ENCODE measurements around the gene PRPF6. TPM values are rescaled to one million over a fixed set of nuclear protein-coding genes. Genes with fewer than 3 reads are reported as not detected.
A peak's percentile ranks its signal among the peaks of the same experiment; 100 is the strongest.

The PRPF6 gene
- total RNA-seq, 1 donor = 116 TPM

GRCh38 chr20:64047046-64047389 lies 66.1 kb downstream of the PRPF6 start:
- no peak for DNase-seq (ENCODE audit: low read depth in 2 of 3, low spot score in 2 of 3)

GRCh38 chr20:64047968-64048401 lies 67.1 kb downstream of the PRPF6 start:
- DNase-seq (ENCODE audit: low read depth in 2 of 3, low spot score in 2 of 3) = no peak

DNA sequence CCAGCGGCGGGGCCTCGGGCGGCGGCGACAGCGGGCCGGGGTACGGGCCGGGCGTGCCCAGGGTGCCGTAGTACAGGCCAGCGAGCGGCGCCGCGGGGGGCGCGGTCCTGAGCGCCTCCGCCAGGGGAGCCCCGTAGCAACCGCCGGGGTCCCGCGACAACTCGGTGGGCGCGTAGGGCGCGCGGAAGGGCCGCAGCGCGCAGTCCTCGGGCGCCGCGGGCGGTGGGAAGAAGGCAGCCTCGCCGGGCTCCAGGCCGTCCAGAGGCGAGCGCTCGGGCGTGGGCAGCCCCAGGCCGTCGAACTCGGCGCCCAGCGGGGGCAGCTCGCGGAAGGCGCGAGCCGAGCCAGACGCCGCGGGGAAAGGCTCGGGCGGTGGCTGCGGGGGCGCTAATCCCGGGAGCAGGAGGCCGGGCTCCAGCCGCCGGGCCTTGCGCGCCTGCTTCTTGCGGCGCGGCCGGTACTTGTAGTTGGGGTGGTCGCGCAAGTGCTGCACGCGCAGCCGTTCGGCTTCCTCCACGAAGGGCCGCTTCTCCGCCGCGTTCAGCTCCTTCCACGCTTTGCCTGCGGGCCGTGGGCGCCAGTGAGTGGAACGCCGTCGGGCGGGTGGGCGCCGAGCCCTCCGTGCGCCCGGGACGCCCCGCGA lies 67.6 kb downstream of the PRPF6 start:
- DNase-seq (ENCODE audit: low read depth in 2 of 3, low spot score in 2 of 3) = no peak

DNA sequence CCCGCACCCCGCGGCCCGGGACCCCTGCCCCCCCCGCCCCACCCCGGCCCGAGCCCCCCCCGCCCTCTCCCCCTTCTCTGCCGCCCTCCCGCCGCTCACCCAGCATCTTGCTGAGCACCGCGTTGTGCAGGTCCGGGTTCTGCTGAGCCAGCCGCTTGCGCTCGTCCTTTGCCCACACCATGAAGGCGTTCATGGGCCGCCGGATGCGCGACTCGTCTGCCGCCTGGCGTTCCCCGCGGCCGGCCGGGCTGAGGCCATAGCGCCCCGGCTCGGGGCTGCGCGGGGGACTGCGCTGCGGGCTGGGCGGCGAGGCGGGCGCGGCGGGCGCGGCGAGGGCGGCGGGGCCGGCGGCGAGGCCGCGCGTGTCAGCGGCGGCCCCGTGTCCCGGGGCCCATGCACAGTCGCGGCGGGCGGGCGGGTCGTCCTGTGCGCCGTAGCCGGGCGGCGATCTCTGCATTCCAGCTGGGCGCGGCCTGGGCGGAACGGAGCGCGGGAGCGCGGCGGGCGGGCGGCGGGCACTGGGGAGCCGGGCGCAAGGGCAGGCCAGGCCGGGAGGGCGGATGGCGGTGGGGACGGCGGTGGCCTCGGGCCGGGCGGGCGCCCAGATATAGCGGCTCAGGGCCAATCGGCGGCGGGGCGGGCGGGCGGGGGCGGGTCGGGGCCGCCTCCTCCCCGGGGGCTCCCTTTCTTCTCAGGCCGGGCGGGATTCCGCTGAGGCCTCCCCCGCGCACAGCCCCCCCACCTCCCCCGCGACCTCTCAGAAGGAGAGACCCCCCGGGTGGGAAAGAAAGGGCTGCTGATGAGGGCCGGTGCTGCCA lies 68.3 kb downstream of the PRPF6 start, which contains the start of gene SOX18:
TSS of gene SOX18 (minus strand) at position 580 of the 818 bp plus-strand sequence. CDS start at position 457, 123 bp downstream.
- DNase-seq (ENCODE audit: low read depth in 2 of 3, low spot score in 2 of 3) = no peak

GRCh38 chr20:64049878-64050260 lies 68.9 kb downstream of the PRPF6 start:
- no peak for DNase-seq (ENCODE audit: low read depth in 2 of 3, low spot score in 2 of 3)

GRCh38 chr20:64050261-64051032 lies 69.5 kb downstream of the PRPF6 start:
- DNase-seq (ENCODE audit: low read depth in 2 of 3, low spot score in 2 of 3) = no peak

DNA sequence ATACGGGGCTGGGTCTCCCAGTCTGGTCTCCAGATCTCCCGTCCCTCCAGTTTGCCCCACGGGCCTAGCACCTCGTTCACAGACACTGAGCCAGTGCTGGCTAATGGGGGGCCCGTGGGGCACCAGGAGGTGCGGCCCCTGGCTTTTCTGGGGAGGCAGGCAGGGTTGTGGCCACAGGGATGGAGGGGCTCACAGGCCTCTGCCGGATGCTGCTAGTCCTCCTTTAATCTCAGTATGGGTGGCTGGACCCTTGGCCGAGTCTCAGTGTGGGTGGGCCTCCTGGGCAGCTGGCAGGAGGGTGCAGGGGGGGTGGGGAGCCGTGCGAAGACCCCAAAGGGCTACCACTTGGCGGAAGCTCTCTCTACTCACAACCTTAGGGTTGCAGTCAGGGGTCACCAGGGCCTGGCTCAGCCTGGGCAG lies 70.1 kb downstream of the PRPF6 start:
- DNase-seq (ENCODE audit: low read depth in 2 of 3, low spot score in 2 of 3) = no peak

GRCh38 chr20:64051561-64052325 lies 70.8 kb downstream of the PRPF6 start:
- DNase-seq (ENCODE audit: low read depth in 2 of 3, low spot score in 2 of 3) = no peak

DNA sequence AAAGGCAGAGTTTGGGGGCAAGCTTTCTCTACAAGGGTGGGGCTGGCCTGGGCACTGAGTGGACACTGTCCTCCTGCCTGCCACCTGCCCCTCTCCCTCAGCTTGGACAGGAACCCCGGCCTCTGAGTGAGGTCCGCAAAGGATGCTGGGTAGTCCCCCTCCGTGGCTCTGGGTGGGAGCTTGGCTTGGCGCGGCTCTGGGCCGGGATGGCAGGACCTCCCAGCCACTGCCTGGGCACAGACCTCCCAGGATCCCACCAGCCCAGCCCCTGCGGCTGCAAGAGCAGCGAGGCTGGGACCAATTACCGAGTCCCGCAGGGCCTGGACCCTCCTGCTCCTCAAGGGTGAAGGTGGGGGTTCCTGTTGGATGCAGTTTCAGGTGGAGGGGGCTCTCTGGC lies 71.4 kb downstream of the PRPF6 start:
- DNase-seq (ENCODE audit: low read depth in 2 of 3, low spot score in 2 of 3) = no peak

DNA sequence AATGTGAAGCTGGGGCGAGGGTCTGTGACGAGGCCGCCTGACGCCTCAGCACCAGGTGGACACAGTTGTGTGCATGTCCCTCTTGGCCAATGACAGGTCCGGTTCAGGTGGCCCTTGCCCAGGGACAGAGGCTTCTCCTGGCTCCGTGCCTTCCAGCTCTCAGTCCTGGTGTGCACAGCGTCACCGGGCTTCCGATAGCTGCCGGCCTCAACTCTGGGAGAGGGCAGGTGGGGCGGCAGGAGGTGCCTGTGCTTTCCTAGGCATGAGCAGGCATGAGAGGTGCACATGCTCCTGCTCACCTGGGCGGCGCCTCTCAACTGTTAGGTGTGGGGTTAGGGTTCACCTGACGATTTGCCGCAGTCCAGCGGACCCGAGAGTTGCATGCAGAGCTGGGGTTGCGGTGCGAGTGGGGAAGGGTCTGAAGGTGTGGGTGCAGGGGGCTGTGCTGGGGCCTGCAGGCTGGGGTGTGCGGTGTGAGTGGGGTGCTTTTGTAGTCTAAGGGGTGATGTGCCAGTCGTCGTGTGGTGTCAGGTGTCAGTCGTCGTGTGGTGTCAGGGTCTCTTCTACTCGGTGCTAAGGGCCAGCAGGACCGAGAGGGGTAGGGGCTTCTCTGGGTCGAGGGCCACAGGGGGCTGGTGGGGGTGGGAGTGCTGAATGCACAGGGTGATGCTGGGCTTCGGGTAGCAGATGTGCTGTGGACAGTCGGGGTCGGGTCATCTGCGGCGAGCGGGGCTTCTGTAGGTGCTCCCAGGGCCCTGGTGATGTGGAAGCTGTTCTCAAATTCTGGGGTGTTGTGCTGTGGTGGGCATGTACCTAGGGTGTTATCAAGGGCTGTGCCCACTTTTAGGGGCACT lies 72.3 kb downstream of the PRPF6 start:
- DNase-seq (ENCODE audit: low read depth in 2 of 3, low spot score in 2 of 3) = no peak

- peak in 1 of 3 donors; percentile 61 for DNase-seq (ENCODE audit: low read depth in 2 of 3, low spot score in 2 of 3)
Measured at GRCh38 chr20:64053841-64054661, 73.1 kb downstream of the PRPF6 start.

GRCh38 chr20:64055396-64055892 lies 74.5 kb downstream of the PRPF6 start:
- no peak for DNase-seq (ENCODE audit: low read depth in 2 of 3, low spot score in 2 of 3)

DNA sequence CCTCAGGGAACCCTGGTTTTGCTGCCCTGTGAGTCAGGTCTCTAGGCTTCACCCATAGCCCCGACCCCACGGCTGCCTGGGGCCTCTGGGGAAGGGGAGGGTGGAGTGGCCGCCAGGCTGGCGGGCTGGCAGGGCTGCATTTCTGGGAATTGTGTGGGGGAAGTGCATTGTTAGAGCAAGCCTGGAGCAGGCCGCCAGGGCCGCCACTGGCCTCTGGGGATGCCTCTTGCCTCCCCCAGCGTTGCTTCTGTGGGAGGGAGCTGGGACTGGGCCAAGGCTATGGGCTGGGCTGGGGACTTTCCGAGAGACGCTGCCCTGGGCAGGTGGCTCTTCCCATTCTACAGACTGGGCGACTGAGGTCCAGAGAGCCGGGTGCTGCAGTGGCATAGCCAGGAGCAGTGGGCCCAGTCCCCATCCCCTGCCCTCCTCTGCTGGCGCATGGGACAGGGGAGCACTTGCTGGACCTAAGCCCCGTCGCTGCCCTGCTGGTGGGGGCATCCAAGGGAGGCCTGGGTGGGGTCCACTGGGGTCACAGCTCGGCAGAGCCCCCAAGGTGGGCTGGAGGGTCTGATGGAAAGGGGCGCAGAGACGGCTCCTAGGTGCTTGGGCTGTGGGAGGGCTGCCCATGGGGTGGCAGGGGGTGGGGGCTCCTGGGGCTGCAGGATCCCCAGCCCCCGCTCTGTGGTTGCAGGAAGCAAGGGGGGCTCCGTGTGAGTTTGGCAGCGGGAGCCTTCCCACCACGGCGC lies 75.1 kb downstream of the PRPF6 start:
- no peak for DNase-seq (ENCODE audit: low read depth in 2 of 3, low spot score in 2 of 3)

- DNase-seq (ENCODE audit: low read depth in 2 of 3, low spot score in 2 of 3) = no peak
Measured at GRCh38 chr20:64056639-64056888, 75.6 kb downstream of the PRPF6 start.

DNA sequence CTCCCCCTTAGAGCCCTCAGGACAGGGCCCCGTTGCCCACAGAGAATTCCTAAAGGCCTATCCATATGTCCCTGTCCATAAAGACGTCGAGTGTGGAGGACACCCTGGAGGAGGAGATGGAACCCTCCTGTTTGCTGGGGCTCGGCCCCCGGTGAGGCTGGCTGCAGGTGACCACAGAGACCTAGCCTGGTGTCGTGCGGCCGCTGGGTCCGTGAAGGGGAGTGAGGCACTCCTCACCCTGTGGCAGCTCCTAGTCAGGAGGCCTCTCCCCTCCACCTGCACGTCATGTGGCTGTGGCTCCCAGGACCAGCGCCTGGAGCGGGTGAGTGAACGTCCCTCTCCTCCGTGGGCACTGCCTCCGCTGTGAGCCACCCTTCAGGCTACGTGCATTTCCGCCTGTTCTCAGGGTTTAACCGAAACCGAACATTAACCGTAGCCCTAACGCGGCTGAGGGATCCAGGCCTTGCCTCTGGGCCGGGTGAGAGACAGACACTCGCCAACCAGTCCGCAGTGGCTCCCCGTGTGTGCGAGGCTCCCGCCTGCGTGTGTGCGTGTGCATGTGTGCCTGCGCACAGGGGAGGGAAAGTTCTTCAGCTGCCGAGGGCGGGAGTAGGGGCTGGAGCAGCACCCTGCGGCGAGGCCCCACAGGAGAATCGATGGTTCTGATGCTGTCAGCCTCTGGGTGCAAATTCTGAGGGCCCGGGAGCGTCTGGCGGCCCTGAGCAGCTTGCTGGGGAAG lies 76.1 kb downstream of the PRPF6 start:
- DNase-seq (ENCODE audit: low read depth in 2 of 3, low spot score in 2 of 3) = peak in 1 of 3 donors; percentile 34

- DNase-seq (ENCODE audit: low read depth in 2 of 3, low spot score in 2 of 3) = peak; percentile 54 to 76 (median 68)
Measured at GRCh38 chr20:64057628-64058498, 76.9 kb downstream of the PRPF6 start.

DNA sequence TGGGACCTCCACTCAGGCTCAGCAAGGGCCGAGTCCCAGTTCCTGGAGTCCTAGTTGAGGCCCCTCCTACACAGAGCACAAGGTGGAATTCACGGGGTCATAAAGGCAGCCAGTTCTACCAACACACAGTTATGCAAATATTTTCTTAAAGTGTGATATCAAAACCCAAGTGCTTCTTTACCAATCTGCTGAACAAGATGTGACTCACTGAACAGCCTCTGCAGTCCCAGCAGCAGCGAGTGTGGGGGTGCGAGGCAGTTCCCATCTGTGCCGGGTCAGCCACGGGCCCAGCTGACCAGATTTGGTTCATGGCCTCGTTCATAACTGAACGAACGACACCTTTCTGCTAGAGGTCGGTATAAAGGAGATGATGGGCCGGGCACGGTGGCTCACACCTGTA lies 77.6 kb downstream of the PRPF6 start:
- no peak for DNase-seq (ENCODE audit: low read depth in 2 of 3, low spot score in 2 of 3)
